ENCODE measurements around the gene CSTPP1. TPM values are rescaled to one million over a fixed set of nuclear protein-coding genes. Genes with fewer than 3 reads are reported as not detected.

CSTPP1 gene
- total and polyA plus RNA-seq, 2 donors (not counting 3 experiments of a cell fraction or from before 2014, with no cell fraction given): 25.9 to 38.2 TPM

DNA sequence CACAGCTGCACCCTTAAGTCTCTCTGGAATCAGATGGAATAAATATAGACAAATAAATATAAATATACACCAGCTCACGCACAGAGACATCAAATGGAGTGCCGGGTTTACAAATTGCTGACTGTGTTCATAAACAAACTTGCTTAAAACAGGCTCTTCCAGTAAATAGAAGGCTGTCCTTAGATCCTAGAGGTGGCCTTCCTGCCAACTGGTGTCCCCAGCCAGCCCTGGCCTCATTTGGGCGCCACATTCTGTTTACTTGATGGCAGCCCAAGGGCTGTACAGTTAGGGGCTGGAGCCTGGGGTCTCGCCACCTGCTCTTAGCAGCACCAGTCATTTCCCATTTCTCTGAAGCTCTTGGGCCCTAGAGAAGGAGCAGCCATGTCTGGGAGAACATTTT lies 219.3 kb downstream of the CSTPP1 start:
- POLR2A ChIA-PET: no interaction called here
- Histone ChIP-seq H4K20me1 (replicated peaks; ENCODE audit: control insufficient read depth, extremely low read depth, insufficient read depth, low read length) (no peaks in the 10 kb centered on the region), H2AFZ (ENCODE audit: low read depth, low read length) (no peak overlapping the region), H3K4me3 (replicated peaks in 1 of 3; ENCODE audit: insufficient read depth in 1 of 3, low read depth in 1 of 3, low read length in 3 of 3) (no peak overlapping the region), H3K9me1 (replicated peaks; ENCODE audit: control insufficient read depth, extremely low read depth, insufficient read depth, low read length) (no peaks in the 10 kb centered on the region), H3K79me2 (ENCODE audit: control insufficient read depth, insufficient read depth, low read length) (no peaks in the 10 kb centered on the region), H3K27me3 (ENCODE audit: control insufficient read depth in 2 of 2, insufficient read depth in 2 of 2, low read length in 2 of 2) (no peaks in the 10 kb centered on the region), H3K4me1 (ENCODE audit: control insufficient read depth, extremely low read depth, insufficient read depth, low read length) (no peaks in the 10 kb centered on the region), H3K4me2 (ENCODE audit: insufficient read depth, low read length) (no peak overlapping the region), H3K9ac (replicated peaks; ENCODE audit: extremely low read depth, insufficient read depth, low read length) (no peak overlapping the region), H3K9me3 (replicated peaks; ENCODE audit: control insufficient read depth, insufficient read depth, low read length) (no peaks in the 10 kb centered on the region), H3K36me3 (ENCODE audit: control insufficient read depth in 2 of 2, extremely low read depth in 1 of 2, insufficient read depth in 2 of 2, low read length in 2 of 2) (no peaks in the 10 kb centered on the region), H3K27ac (ENCODE audit: insufficient read depth, low read depth, low read length) (no peak overlapping the region)
- DNase-seq (ENCODE audit: low read depth, low spot score) (no peak), FAIRE-seq (no peak)
- TF ChIP-seq MYC (IDR thresholded peaks at IDR 0.05; ENCODE audit: low read depth, low read length): no peak
- no peak for TF ChIP-seq EZH2 (IDR thresholded peaks at IDR 0.05; ENCODE audit: borderline replicate concordance, low read depth, low read length, severe bottlenecking)
- no peak for TF ChIP-seq POLR2A (IDR thresholded peaks at IDR 0.05; ENCODE audit: low read depth, low read length)
- no peak for TF ChIP-seq POLR2AphosphoS5 (IDR thresholded peaks at IDR 0.05; ENCODE audit: insufficient read depth, low read depth, low read length)
- intact Hi-C loops (cut with micrococcal nuclease): no loop called here
- CTCF ChIA-PET: interaction anchor here (1.0 to 5.1 kb wide), 5 partner anchors 8 to 262 kb away, joined by 3 to 120 read pairs (median 3); no protein-coding TSS in a partner anchor
- dilution Hi-C loops (cut with MboI; ENCODE audit: extremely low pct_ligation_motif_present, low sequenced_read_pairs): no loop called here
- BruUV-seq (replicated peaks): no TSS peak

- FAIRE-seq (no peak), DNase-seq (ENCODE audit: low read depth, low spot score) (no peak)
- BruUV-seq (replicated peaks): no TSS peak
- Histone ChIP-seq H2AFZ (ENCODE audit: low read depth, low read length) (no peak overlapping the region), H3K9me3 (replicated peaks; ENCODE audit: control insufficient read depth, insufficient read depth, low read length) (no peaks in the 10 kb centered on the region), H3K36me3 (ENCODE audit: control insufficient read depth in 2 of 2, extremely low read depth in 1 of 2, insufficient read depth in 2 of 2, low read length in 2 of 2) (no peaks in the 10 kb centered on the region), H3K79me2 (ENCODE audit: control insufficient read depth, insufficient read depth, low read length) (no peaks in the 10 kb centered on the region), H4K20me1 (replicated peaks; ENCODE audit: control insufficient read depth, extremely low read depth, insufficient read depth, low read length) (no peaks in the 10 kb centered on the region), H3K4me3 (replicated peaks in 1 of 3; ENCODE audit: insufficient read depth in 1 of 3, low read depth in 1 of 3, low read length in 3 of 3) (no peak overlapping the region), H3K27me3 (ENCODE audit: control insufficient read depth in 2 of 2, insufficient read depth in 2 of 2, low read length in 2 of 2) (no peaks in the 10 kb centered on the region), H3K9ac (replicated peaks; ENCODE audit: extremely low read depth, insufficient read depth, low read length) (no peak overlapping the region), H3K9me1 (replicated peaks; ENCODE audit: control insufficient read depth, extremely low read depth, insufficient read depth, low read length) (no peaks in the 10 kb centered on the region), H3K27ac (ENCODE audit: insufficient read depth, low read depth, low read length) (no peak overlapping the region), H3K4me2 (ENCODE audit: insufficient read depth, low read length) (no peak overlapping the region), H3K4me1 (ENCODE audit: control insufficient read depth, extremely low read depth, insufficient read depth, low read length) (no peaks in the 10 kb centered on the region)
- POLR2A ChIA-PET: no interaction called here
- TF ChIP-seq POLR2AphosphoS5 (IDR thresholded peaks at IDR 0.05; ENCODE audit: insufficient read depth, low read depth, low read length) (no peak), GATA2 (IDR thresholded peaks at IDR 0.05; ENCODE audit: insufficient read depth, insufficient read length, low read depth, low read length) (no peak), FOS (IDR thresholded peaks at IDR 0.05; ENCODE audit: borderline replicate concordance, insufficient read depth, low read length) (no peak), MYC (IDR thresholded peaks at IDR 0.05; ENCODE audit: low read depth, low read length) (no peak), POLR2A (IDR thresholded peaks at IDR 0.05; ENCODE audit: low read depth, low read length) (no peak), JUN (IDR thresholded peaks at IDR 0.05; ENCODE audit: borderline replicate concordance, insufficient read depth, insufficient read length, low read depth) (no peak), EZH2 (IDR thresholded peaks at IDR 0.05; ENCODE audit: borderline replicate concordance, low read depth, low read length, severe bottlenecking) (no peak)
- TF ChIP-seq, protein P1, sequence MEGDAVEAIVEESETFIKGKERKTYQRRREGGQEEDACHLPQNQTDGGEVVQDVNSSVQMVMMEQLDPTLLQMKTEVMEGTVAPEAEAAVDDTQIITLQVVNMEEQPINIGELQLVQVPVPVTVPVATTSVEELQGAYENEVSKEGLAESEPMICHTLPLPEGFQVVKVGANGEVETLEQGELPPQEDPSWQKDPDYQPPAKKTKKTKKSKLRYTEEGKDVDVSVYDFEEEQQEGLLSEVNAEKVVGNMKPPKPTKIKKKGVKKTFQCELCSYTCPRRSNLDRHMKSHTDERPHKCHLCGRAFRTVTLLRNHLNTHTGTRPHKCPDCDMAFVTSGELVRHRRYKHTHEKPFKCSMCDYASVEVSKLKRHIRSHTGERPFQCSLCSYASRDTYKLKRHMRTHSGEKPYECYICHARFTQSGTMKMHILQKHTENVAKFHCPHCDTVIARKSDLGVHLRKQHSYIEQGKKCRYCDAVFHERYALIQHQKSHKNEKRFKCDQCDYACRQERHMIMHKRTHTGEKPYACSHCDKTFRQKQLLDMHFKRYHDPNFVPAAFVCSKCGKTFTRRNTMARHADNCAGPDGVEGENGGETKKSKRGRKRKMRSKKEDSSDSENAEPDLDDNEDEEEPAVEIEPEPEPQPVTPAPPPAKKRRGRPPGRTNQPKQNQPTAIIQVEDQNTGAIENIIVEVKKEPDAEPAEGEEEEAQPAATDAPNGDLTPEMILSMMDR (IDR thresholded peaks at IDR 0.05; ENCODE audit: extremely low read depth in 1 of 2, insufficient read depth in 1 of 2, low read depth in 1 of 2, low read length in 2 of 2): no peak
- TF ChIP-seq, protein P2, sequence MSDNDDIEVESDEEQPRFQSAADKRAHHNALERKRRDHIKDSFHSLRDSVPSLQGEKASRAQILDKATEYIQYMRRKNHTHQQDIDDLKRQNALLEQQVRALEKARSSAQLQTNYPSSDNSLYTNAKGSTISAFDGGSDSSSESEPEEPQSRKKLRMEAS (IDR thresholded peaks at IDR 0.05; ENCODE audit: insufficient read depth, insufficient read length): no peak
- dilution Hi-C loops (cut with MboI; ENCODE audit: extremely low pct_ligation_motif_present, low sequenced_read_pairs) (no loop called here), intact Hi-C loops (cut with micrococcal nuclease) (no loop called here)
- CTCF ChIA-PET: interaction anchor here (1.1 to 4.9 kb wide), 2 partner anchors 7 to 16 kb away, joined by 3 to 36 read pairs; no protein-coding TSS in a partner anchor
Measured at GRCh38 chr11:47156333-47156732, 219.8 kb downstream of the CSTPP1 start.

Measured in endothelial cell of umbilical vein (primary cell).